RWPE2 (cell line): ENCODE results near the gene GPR25.
"Not testable (repeated sequence)": the region's sequence is repeated elsewhere in the genome, so short reads cannot be mapped to it uniquely, and the experiment has no call there.

Experiments used
- ATAC-seq: fragments of 200-7000 bp; cut with Tn5 transposase; 3 replicates; pipeline ENCODE4 v1.9.1; 2021; ENCODE audit warnings: low read depth
- DNase-seq: peaks from one replicate; pipeline ENCODE4 v3.0.0-alpha.2; 2020; ENCODE audit warnings: low spot score
- H3K27ac ChIP-seq: fragments of 450-650 bp; 2 replicates; pipeline ENCODE4 v1.5.1; 2017; ENCODE audit warnings: mild to moderate bottlenecking; ENCODE audit not compliant: poor library complexity, severe bottlenecking
- H3K27me3 ChIP-seq: fragments of 250-450 bp; sonication (Bioruptor Pico); 2 replicates; pipeline ENCODE4 v1.5.1; 2021; ENCODE audit warnings: mild to moderate bottlenecking, moderate library complexity; ENCODE audit not compliant: insufficient read depth, poor library complexity, severe bottlenecking
- H3K36me3 ChIP-seq: fragments of 250-450 bp; sonication (Bioruptor Pico); 2 replicates; pipeline ENCODE4 v1.5.1; 2020; ENCODE audit warnings: low read depth, mild to moderate bottlenecking, moderate library complexity
- H3K4me1 ChIP-seq: fragments of 250-450 bp; sonication (Bioruptor Pico); 2 replicates; pipeline ENCODE4 v1.5.1; 2021; ENCODE audit warnings: mild to moderate bottlenecking, moderate library complexity; ENCODE audit not compliant: insufficient read depth, poor library complexity, severe bottlenecking
- H3K4me3 ChIP-seq: fragments of 250-450 bp; sonication (Bioruptor Pico); 2 replicates; pipeline ENCODE4 v1.5.1; 2021; ENCODE audit warnings: mild to moderate bottlenecking, moderate library complexity; ENCODE audit not compliant: severe bottlenecking
- H3K9me3 ChIP-seq: fragments of 250-450 bp; sonication (Bioruptor Pico); 2 replicates; pipeline ENCODE4 v1.5.1; 2021; ENCODE audit warnings: mild to moderate bottlenecking, moderate library complexity; ENCODE audit not compliant: severe bottlenecking
- CTCF ChIP-seq: fragments of 450-650 bp; IDR thresholded peaks from one replicate; pipeline ENCODE4 v1.5.1; 2017; ENCODE audit warnings: mild to moderate bottlenecking, moderate library complexity; ENCODE audit not compliant: poor library complexity, severe bottlenecking

Gene GPR25

GRCh38 chr1:200911361-200911760, 38.6 kb downstream of the GPR25 start:
- DNase-seq (no peak), ATAC-seq (no peak)
- no peak overlapping the region for H3K4me3 ChIP-seq
- H3K36me3 ChIP-seq: peaks cover 72% of the 10 kb centered on the region
- H3K27me3 ChIP-seq: no peaks in the 10 kb centered on the region
- no peak overlapping the region for H3K27ac ChIP-seq
- no peak for TF ChIP-seq CTCF
- peaks cover 12% of the 10 kb centered on the region for H3K4me1 ChIP-seq
- H3K9me3 ChIP-seq: no peaks in the 10 kb centered on the region

- H3K4me1 ChIP-seq: peaks cover 14% of the 10 kb centered on the region
- H3K4me3 ChIP-seq, H3K9me3 ChIP-seq, H3K27me3 ChIP-seq, DNase-seq, ATAC-seq: not testable (repeated sequence)
- H3K36me3 ChIP-seq: peaks cover 66% of the 10 kb centered on the region
- peak overlapping the region; percentile 68 for H3K27ac ChIP-seq
These were observed 39.2 kb downstream of the GPR25 start for GRCh38 chr1:200911936-200912335.

- no peak overlapping the region for H3K4me3 ChIP-seq
- H3K27ac ChIP-seq: peak overlapping the region; percentile 68
- no peaks in the 10 kb centered on the region for H3K9me3 ChIP-seq
- ATAC-seq: peak; percentile 83
- no peaks in the 10 kb centered on the region for H3K27me3 ChIP-seq
- TF ChIP-seq CTCF: no peak
- H3K36me3 ChIP-seq: peaks cover 57% of the 10 kb centered on the region
- DNase-seq: no peak
- H3K4me1 ChIP-seq: peaks cover 19% of the 10 kb centered on the region
These were observed 40.1 kb downstream of the GPR25 start for GRCh38 chr1:200912737-200913407.

GRCh38 chr1:200916152-200916551, 43.4 kb downstream of the GPR25 start:
- Histone ChIP-seq H3K27ac (no peak overlapping the region), H3K4me3 (no peak overlapping the region), H3K36me3 (peaks cover 26% of the 10 kb centered on the region), H3K4me1 (peaks cover 19% of the 10 kb centered on the region), H3K27me3 (no peaks in the 10 kb centered on the region), H3K9me3 (no peaks in the 10 kb centered on the region)
- DNase-seq (no peak), ATAC-seq (no peak)
- no peak for TF ChIP-seq CTCF

GRCh38 chr1:200916681-200917080, 43.9 kb downstream of the GPR25 start:
- TF ChIP-seq CTCF: no peak
- DNase-seq (no peak), ATAC-seq (no peak)
- H3K27me3 ChIP-seq: no peaks in the 10 kb centered on the region
- no peaks in the 10 kb centered on the region for H3K9me3 ChIP-seq
- H3K4me1 ChIP-seq: peaks cover 19% of the 10 kb centered on the region
- peak overlapping the region; percentile 31 for H3K27ac ChIP-seq
- H3K36me3 ChIP-seq: peaks cover 21% of the 10 kb centered on the region
- no peak overlapping the region for H3K4me3 ChIP-seq
